ENCODE results near the gene RTP3.

Gene RTP3

GRCh38 chr3:46498916-46499519, 1.2 kb downstream of the RTP3 start:
- peaks cover 0 to 6% (median 0%) of the 10 kb centered on the region in 3 experiments for H3K27me3 ChIP-seq (ENCODE audit: control insufficient read depth in 3 of 3, insufficient read depth in 3 of 3, low read depth in 1 of 3, low read length in 3 of 3)
- no peaks in the 10 kb centered on the region for H3K9me3 ChIP-seq (replicated peaks in 1 of 2; ENCODE audit: control insufficient read depth in 2 of 2, insufficient read depth in 1 of 2, low read depth in 1 of 2, low read length in 2 of 2)
- H3K4ac ChIP-seq (ENCODE audit: low read length), result no peak overlapping the region
- H3K14ac ChIP-seq (ENCODE audit: low read length), result no peak overlapping the region
- H4K91ac ChIP-seq (ENCODE audit: low read depth, low read length, poor library complexity), result no peak overlapping the region
- no peak overlapping the region for H3K4me3 ChIP-seq (ENCODE audit: low read length in 2 of 2)
- H3K27ac ChIP-seq (replicated peaks; ENCODE audit: low read length), result no peak overlapping the region
- DNase-seq (ENCODE audit: low spot score), result no peak
- H2BK120ac ChIP-seq (ENCODE audit: low read depth, low read length), result no peak overlapping the region
- no peaks in the 10 kb centered on the region for H3K4me1 ChIP-seq (ENCODE audit: control insufficient read depth in 2 of 2, insufficient read depth in 1 of 2, low read depth in 1 of 2, low read length in 2 of 2)
- no peak overlapping the region for H2AK5ac ChIP-seq (ENCODE audit: low read depth, low read length)
- no peak overlapping the region for H2BK5ac ChIP-seq (ENCODE audit: low read length)
- H3K79me1 ChIP-seq (ENCODE audit: low read depth, low read length), result no peaks in the 10 kb centered on the region
- H3K23ac ChIP-seq (ENCODE audit: low read depth, low read length, poor library complexity), result no peak overlapping the region
- no peak overlapping the region for H3K18ac ChIP-seq (ENCODE audit: low read length)
- H3K4me2 ChIP-seq (ENCODE audit: insufficient read depth, low read length, poor library complexity, severe bottlenecking), result no peak overlapping the region
- H2BK15ac ChIP-seq (ENCODE audit: low read length), result no peak overlapping the region
- H2BK12ac ChIP-seq (ENCODE audit: low read length), result no peak overlapping the region
- H3K9ac ChIP-seq (ENCODE audit: low read depth, low read length, poor library complexity), result no peak overlapping the region
- no CpG with 5 or more reads among the region's 6 CpGs for WGBS, 2 donors (ENCODE audit: extremely low coverage in 2 of 2, insufficient read length in 2 of 2, insufficient replicate concordance in 1 of 2)
- no peak overlapping the region for H2AFZ ChIP-seq (ENCODE audit: low read length)
- H4K8ac ChIP-seq (ENCODE audit: low read depth, low read length), result no peak overlapping the region
- H3K36me3 ChIP-seq (replicated peaks in 1 of 2; ENCODE audit: control insufficient read depth in 2 of 2, insufficient read depth in 2 of 2, low read length in 2 of 2), result no peaks in the 10 kb centered on the region

- H4K8ac ChIP-seq (ENCODE audit: low read depth, low read length), result no peak overlapping the region
- H3K79me1 ChIP-seq (ENCODE audit: low read depth, low read length), result no peaks in the 10 kb centered on the region
- no peak for DNase-seq (ENCODE audit: low spot score)
Measured at GRCh38 chr3:46500656-46501635, 3.2 kb downstream of the RTP3 start.

GRCh38 chr3:46501702-46502101, 3.9 kb downstream of the RTP3 start:
- Histone ChIP-seq H2BK15ac (ENCODE audit: low read length) (no peak overlapping the region), H3K4me1 (ENCODE audit: control insufficient read depth in 2 of 2, insufficient read depth in 1 of 2, low read depth in 1 of 2, low read length in 2 of 2) (peaks cover 0 to 1% of the 10 kb centered on the region in 2 donors), H4K91ac (ENCODE audit: low read depth, low read length, poor library complexity) (no peak overlapping the region), H4K8ac (ENCODE audit: low read depth, low read length) (no peak overlapping the region), H2AK5ac (ENCODE audit: low read depth, low read length) (no peak overlapping the region), H3K27ac (replicated peaks; ENCODE audit: low read length) (no peak overlapping the region), H3K4me3 (ENCODE audit: low read length in 2 of 2) (no peak overlapping the region), H3K14ac (ENCODE audit: low read length) (no peak overlapping the region), H3K9me3 (replicated peaks in 1 of 2; ENCODE audit: control insufficient read depth in 2 of 2, insufficient read depth in 1 of 2, low read depth in 1 of 2, low read length in 2 of 2) (no peaks in the 10 kb centered on the region), H3K4ac (ENCODE audit: low read length) (no peak overlapping the region), H3K23ac (ENCODE audit: low read depth, low read length, poor library complexity) (no peak overlapping the region), H3K79me1 (ENCODE audit: low read depth, low read length) (no peaks in the 10 kb centered on the region), H3K9ac (ENCODE audit: low read depth, low read length, poor library complexity) (no peak overlapping the region), H3K4me2 (ENCODE audit: insufficient read depth, low read length, poor library complexity, severe bottlenecking) (no peak overlapping the region), H2BK120ac (ENCODE audit: low read depth, low read length) (no peak overlapping the region), H2BK12ac (ENCODE audit: low read length) (no peak overlapping the region), H2BK5ac (ENCODE audit: low read length) (no peak overlapping the region), H3K36me3 (replicated peaks in 1 of 2; ENCODE audit: control insufficient read depth in 2 of 2, insufficient read depth in 2 of 2, low read length in 2 of 2) (no peaks in the 10 kb centered on the region), H3K18ac (ENCODE audit: low read length) (no peak overlapping the region), H3K27me3 (ENCODE audit: control insufficient read depth in 3 of 3, insufficient read depth in 3 of 3, low read depth in 1 of 3, low read length in 3 of 3) (peaks cover 0 to 6% (median 0%) of the 10 kb centered on the region in 3 experiments), H2AFZ (ENCODE audit: low read length) (no peak overlapping the region)
- WGBS, 2 donors (ENCODE audit: extremely low coverage in 2 of 2, insufficient read length in 2 of 2, insufficient replicate concordance in 1 of 2), result no CpG with 5 or more reads among the region's 4 CpGs
- no peak for DNase-seq (ENCODE audit: low spot score)

More at GRCh38 chr3:46500656-46501635, 3.2 kb downstream of the RTP3 start:
- no peak overlapping the region for H3K9ac ChIP-seq (ENCODE audit: low read depth, low read length, poor library complexity)
- H3K23ac ChIP-seq (ENCODE audit: low read depth, low read length, poor library complexity), result no peak overlapping the region
- H3K4me2 ChIP-seq (ENCODE audit: insufficient read depth, low read length, poor library complexity, severe bottlenecking), result no peak overlapping the region
- no peak overlapping the region for H3K14ac ChIP-seq (ENCODE audit: low read length)
- no peak overlapping the region for H2BK15ac ChIP-seq (ENCODE audit: low read length)
- H4K91ac ChIP-seq (ENCODE audit: low read depth, low read length, poor library complexity), result no peak overlapping the region
- no peak overlapping the region for H3K4me3 ChIP-seq (ENCODE audit: low read length in 2 of 2)
- no peak overlapping the region for H3K4ac ChIP-seq (ENCODE audit: low read length)
- H3K27me3 ChIP-seq (ENCODE audit: control insufficient read depth in 3 of 3, insufficient read depth in 3 of 3, low read depth in 1 of 3, low read length in 3 of 3), result peaks cover 0 to 6% (median 0%) of the 10 kb centered on the region in 3 experiments
- WGBS, 2 donors (ENCODE audit: extremely low coverage in 2 of 2, insufficient read length in 2 of 2, insufficient replicate concordance in 1 of 2), result no CpG with 5 or more reads among the region's 5 CpGs
- no peaks in the 10 kb centered on the region for H3K36me3 ChIP-seq (replicated peaks in 1 of 2; ENCODE audit: control insufficient read depth in 2 of 2, insufficient read depth in 2 of 2, low read length in 2 of 2)
- no peak overlapping the region for H2BK120ac ChIP-seq (ENCODE audit: low read depth, low read length)
- H2BK12ac ChIP-seq (ENCODE audit: low read length), result no peak overlapping the region
- H2BK5ac ChIP-seq (ENCODE audit: low read length), result no peak overlapping the region
- H2AK5ac ChIP-seq (ENCODE audit: low read depth, low read length), result no peak overlapping the region
- H3K4me1 ChIP-seq (ENCODE audit: control insufficient read depth in 2 of 2, insufficient read depth in 1 of 2, low read depth in 1 of 2, low read length in 2 of 2), result peaks cover 0 to 1% of the 10 kb centered on the region in 2 donors
- H3K18ac ChIP-seq (ENCODE audit: low read length), result no peak overlapping the region
- H3K27ac ChIP-seq (replicated peaks; ENCODE audit: low read length), result no peak overlapping the region
- H2AFZ ChIP-seq (ENCODE audit: low read length), result no peak overlapping the region
- H3K9me3 ChIP-seq (replicated peaks in 1 of 2; ENCODE audit: control insufficient read depth in 2 of 2, insufficient read depth in 1 of 2, low read depth in 1 of 2, low read length in 2 of 2), result no peaks in the 10 kb centered on the region
